Measurements from ENCODE around the gene UNC79. TPM values are rescaled to one million over a fixed set of nuclear protein-coding genes. Genes with fewer than 3 reads are reported as not detected.

The UNC79 gene
- total and polyA plus RNA-seq, 8 donors: 1.2 to 3.8 (median 1.7) TPM

DNA sequence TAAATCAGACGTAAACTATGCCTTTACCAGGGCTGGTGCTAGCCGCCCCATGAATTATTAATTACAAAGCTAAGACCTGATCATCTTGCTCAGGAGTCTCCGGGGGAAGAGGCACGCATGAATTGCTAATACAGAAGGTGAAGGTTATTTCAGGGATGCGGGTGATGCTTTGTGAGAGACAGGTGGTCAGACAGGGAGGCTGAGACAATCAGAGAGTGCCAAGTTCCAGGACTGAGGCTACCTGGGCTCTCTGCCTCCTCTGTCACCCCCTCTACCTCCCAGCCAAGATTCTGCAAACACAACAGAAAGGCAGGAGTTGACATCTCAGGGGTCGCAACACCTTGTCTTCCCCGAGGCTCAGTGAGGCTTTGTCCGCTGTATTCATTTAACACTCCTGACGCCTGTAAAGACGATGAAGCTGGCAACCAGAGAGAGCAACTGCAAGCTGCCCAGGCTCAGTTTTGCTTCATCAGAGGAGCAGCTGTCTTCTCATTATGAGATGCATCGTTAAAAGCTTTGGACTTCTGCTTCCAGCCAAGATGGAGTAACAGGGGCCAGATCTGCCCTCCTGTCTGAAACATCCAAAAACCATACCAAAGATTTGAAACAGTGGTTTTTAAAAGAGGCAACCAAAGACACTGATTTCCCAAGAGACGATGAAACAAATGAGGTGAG is 311.0 kb downstream of the UNC79 start:
- Histone ChIP-seq H3K27ac (no peak overlapping the region), H3K36me3 (no peaks in the 10 kb centered on the region), H3K9me3 (no peaks in the 10 kb centered on the region), H3K27me3 (no peaks in the 10 kb centered on the region), H3K4me3 (no peak overlapping the region), H3K4me1 (no peaks in the 10 kb centered on the region)
- FAIRE-seq (no peak), ATAC-seq (no peak), DNase-seq (no peak)
- 70 to 80% methylated on average over 12 of the region's 12 CpGs for WGBS, 2 donors
- intact Hi-C loops (cut with DNase I): no loop called here
- TF ChIP-seq, protein P1, sequence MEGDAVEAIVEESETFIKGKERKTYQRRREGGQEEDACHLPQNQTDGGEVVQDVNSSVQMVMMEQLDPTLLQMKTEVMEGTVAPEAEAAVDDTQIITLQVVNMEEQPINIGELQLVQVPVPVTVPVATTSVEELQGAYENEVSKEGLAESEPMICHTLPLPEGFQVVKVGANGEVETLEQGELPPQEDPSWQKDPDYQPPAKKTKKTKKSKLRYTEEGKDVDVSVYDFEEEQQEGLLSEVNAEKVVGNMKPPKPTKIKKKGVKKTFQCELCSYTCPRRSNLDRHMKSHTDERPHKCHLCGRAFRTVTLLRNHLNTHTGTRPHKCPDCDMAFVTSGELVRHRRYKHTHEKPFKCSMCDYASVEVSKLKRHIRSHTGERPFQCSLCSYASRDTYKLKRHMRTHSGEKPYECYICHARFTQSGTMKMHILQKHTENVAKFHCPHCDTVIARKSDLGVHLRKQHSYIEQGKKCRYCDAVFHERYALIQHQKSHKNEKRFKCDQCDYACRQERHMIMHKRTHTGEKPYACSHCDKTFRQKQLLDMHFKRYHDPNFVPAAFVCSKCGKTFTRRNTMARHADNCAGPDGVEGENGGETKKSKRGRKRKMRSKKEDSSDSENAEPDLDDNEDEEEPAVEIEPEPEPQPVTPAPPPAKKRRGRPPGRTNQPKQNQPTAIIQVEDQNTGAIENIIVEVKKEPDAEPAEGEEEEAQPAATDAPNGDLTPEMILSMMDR (IDR thresholded peaks at IDR 0.05): no peak

DNA sequence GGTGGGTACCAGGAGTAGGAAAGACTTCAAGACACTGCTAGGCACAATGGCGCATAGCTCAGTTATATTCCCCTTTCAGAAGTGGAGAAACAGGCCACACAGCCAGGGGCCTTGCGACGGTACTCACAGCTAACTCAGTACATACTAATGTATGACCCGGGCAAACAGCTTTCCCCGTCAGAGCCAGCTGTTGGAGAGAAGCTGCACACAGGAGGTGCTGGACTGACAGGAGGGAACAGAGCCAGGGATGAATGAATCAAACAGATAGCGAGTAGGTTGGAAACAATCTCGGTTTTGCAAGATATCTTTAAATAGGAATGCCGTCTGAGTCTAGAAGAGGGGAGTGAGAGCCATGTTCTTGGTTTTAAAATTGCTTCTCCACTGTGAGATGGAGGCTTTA is 312.0 kb downstream of the UNC79 start:
- H3K9me3 ChIP-seq: no peaks in the 10 kb centered on the region
- no peak for ATAC-seq
- TF ChIP-seq, protein P1 (IDR thresholded peaks at IDR 0.05): no peak
- H3K4me1 ChIP-seq: no peaks in the 10 kb centered on the region
- intact Hi-C loops (cut with DNase I): no loop called here
- no peak for FAIRE-seq
- no peak for DNase-seq
- WGBS, 2 donors: 64 to 67% methylated on average over 8 of the region's 8 CpGs
- no peaks in the 10 kb centered on the region for H3K36me3 ChIP-seq
- no peak overlapping the region for H3K27ac ChIP-seq
- H3K27me3 ChIP-seq: no peaks in the 10 kb centered on the region
- no peak overlapping the region for H3K4me3 ChIP-seq

DNA sequence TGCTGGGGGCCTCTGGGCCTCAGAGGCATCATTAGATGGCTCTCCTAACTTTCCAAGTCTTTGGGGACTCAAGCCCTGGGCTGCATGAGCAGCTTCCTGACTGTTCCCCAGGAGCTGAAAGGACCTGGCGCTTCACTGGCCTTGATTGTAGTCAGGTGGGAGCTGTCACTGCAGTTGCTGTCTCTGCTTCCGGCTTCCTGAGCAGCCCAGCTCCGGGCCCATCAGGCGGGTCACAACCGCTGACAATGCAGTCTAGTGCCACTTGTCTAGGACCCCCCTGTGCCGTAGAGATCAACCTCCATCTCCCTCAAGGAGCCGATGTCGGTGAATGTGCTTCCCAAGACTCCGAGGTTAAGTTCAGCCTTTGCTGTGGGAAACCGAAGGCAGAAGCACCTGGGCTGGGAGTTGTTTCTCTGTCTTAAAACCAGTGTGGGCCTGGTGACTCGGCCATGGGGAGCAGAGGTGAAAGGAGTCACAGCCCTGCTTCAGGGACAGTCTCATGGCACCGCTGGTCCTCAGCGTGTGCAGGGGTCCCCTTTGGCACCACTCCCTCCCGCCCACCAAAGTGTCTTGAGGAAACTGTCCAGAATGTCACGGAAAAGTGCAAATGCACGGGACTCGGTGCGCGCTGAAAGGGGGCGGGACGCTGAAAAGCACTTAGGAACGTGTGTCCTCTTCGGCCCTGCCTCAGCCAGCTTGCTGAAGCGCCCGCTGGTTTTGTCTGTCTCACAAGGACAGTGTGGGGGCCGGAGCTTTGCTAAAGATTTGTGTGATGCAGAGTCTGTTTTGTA is 312.7 kb downstream of the UNC79 start:
- ATAC-seq (no peak), DNase-seq (no peak), FAIRE-seq (no peak)
- TF ChIP-seq, protein P1 (IDR thresholded peaks at IDR 0.05): no peak
- no peaks in the 10 kb centered on the region for H3K36me3 ChIP-seq
- intact Hi-C loops (cut with DNase I): no loop called here
- H3K4me1 ChIP-seq: no peaks in the 10 kb centered on the region
- H3K27ac ChIP-seq: no peak overlapping the region
- WGBS, 2 donors: 73 to 77% methylated on average over 26 of the region's 26 CpGs
- H3K27me3 ChIP-seq: no peaks in the 10 kb centered on the region
- no peaks in the 10 kb centered on the region for H3K9me3 ChIP-seq
- H3K4me3 ChIP-seq: no peak overlapping the region

DNA sequence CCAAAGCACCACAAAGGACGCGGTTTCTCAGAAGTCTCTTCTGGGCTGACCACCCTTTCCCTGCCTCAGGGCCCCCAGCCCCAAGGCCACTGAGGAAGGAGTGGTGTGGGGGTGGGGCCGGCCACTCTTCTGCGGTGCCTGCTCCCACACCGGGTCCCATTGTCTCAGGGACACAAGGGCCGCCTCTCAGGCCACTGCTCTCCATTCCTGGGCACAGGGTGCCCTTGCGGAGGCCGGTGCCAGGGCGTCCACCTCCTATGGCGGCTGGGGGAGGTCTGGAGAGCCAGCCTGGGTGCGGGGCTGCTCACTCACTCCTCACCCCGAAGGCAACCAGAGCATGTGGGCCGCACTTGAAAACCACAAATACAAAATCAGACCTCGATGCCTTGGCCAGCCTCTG is 313.4 kb downstream of the UNC79 start:
- TF ChIP-seq, protein P1 (IDR thresholded peaks at IDR 0.05): no peak
- intact Hi-C loops (cut with DNase I): no loop called here
- no peaks in the 10 kb centered on the region for H3K4me1 ChIP-seq
- H3K4me3 ChIP-seq: no peak overlapping the region
- 60 to 64% methylated on average over 14 of the region's 14 CpGs for WGBS, 2 donors
- DNase-seq: no peak
- no peaks in the 10 kb centered on the region for H3K9me3 ChIP-seq
- no peaks in the 10 kb centered on the region for H3K36me3 ChIP-seq
- FAIRE-seq: no peak
- H3K27me3 ChIP-seq: no peaks in the 10 kb centered on the region
- no peak overlapping the region for H3K27ac ChIP-seq
- ATAC-seq: no peak

DNA sequence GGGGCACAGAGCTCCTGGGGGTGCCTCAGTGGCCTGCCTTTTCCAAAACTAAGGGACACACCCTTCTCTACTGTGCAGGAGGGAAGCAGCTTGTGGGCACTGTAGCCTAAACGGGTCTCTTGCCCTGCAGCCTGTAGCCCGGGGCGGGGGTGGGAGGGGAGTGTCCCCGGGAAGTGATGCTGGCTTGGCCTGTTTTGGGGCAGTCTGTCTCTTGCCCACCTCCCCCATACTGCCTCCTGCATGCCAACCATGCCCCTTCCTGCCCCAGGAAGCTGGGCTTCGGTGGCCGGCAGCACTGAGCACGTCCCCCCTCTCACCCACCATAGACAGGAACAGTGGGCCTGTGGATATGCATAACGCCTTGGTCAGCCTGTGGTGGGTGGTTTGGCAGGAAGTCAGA is 314.1 kb downstream of the UNC79 start:
- DNase-seq (no peak), ATAC-seq (no peak), FAIRE-seq (no peak)
- H3K27ac ChIP-seq: no peak overlapping the region
- H3K36me3 ChIP-seq: no peaks in the 10 kb centered on the region
- H3K4me1 ChIP-seq: no peaks in the 10 kb centered on the region
- H3K4me3 ChIP-seq: no peak overlapping the region
- intact Hi-C loops (cut with DNase I): no loop called here
- WGBS, 2 donors: 67 to 70% methylated on average over 8 of the region's 8 CpGs
- H3K9me3 ChIP-seq: no peaks in the 10 kb centered on the region
- TF ChIP-seq, protein P1 (IDR thresholded peaks at IDR 0.05): no peak
- no peaks in the 10 kb centered on the region for H3K27me3 ChIP-seq
